ENCODE results near the gene SETD3.

DNA sequence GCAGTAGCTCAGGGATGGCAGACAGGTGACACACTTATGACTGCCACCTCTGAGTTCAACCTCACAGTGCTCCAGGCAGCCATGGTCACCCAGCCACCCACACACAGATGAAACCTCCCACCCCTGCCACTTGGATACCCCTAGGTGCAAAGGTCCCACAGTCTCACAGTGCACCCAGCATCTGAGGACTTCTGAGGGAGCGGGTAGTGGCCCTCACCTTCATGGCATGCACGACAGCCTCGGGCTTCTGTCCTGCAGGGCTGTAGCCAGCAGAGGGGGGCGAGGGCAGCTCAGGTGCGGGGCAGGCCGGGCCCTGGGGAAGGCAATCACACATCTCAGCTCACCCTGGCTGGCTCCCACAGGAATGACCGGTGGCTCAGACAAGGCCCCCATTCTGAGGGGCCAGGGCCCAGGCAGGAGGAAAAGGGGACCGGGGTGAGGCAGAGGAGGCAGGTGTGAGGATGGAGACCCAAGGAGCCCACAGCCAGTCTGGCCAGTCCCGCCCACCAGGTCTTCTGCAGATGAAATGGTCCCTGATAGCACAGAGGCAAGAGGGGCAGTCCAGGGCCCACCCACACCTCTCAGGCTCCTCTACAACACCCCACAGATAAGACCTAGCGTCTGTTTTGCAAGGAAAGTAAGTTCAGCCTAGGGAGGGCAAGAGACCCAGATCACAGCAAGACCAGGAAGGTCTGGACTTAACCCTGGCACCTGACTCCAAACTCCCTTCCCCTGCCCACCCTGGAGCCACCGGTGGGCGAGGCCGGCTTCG is 36.4 kb upstream of the SETD3 start:
- TF ChIP-seq GATA2 (IDR thresholded peaks at IDR 0.05; ENCODE audit: low read depth, low read length) (no peak), GATA3 (IDR thresholded peaks at IDR 0.05; ENCODE audit: low read depth, low read length) (no peak)

Data from SH-SY5Y (cell line).